Panc1 (cell line): ENCODE measurements around the gene RPA3.

Source experiments
- CTCF ChIP-seq: fragments of 450-650 bp; IDR thresholded peaks from 2 replicates; pipeline ENCODE4 v1.5.1; 2017; ENCODE audit warnings: mild to moderate bottlenecking
- POLR2AphosphoS5 ChIP-seq: IDR thresholded peaks from 2 replicates; pipeline ENCODE4 v1.6.1; 2012; ENCODE audit warnings: mild to moderate bottlenecking, low read depth, low read length, moderate library complexity
- REST ChIP-seq, 2 experiments: IDR thresholded peaks; 2 replicates each; pipeline ENCODE4 v1.6.1; 2011 to 2012; ENCODE audit warnings: low read depth in 2 of 2, control low read depth in 1 of 2, low read length in 1 of 2, mild to moderate bottlenecking in 1 of 2, moderate library complexity in 1 of 2; ENCODE audit not compliant: insufficient read depth in 1 of 2

- TF ChIP-seq CTCF: no peak
- TF ChIP-seq POLR2AphosphoS5: no peak
- TF ChIP-seq REST (IDR thresholded peaks at IDR 0.05; ENCODE audit: insufficient read depth in 1 of 2, low read depth in 2 of 2, low read length in 1 of 2): no peak
These were observed 122.2 kb downstream of the RPA3 start for GRCh38 chr7:7596176-7596575.
